ENCODE results near the gene SRP68. TPM values are rescaled to one million over a fixed set of nuclear protein-coding genes. Genes with fewer than 3 reads are reported as not detected.
A peak's percentile ranks its signal among the peaks of the same experiment; 100 is the strongest.
"Not testable (repeated sequence)": the region's sequence is repeated elsewhere in the genome, so short reads cannot be mapped to it uniquely, and the experiment has no call there.

The SRP68 gene
- total RNA-seq, 1 experiment from 2014 or later, result 58.7 TPM

DNA sequence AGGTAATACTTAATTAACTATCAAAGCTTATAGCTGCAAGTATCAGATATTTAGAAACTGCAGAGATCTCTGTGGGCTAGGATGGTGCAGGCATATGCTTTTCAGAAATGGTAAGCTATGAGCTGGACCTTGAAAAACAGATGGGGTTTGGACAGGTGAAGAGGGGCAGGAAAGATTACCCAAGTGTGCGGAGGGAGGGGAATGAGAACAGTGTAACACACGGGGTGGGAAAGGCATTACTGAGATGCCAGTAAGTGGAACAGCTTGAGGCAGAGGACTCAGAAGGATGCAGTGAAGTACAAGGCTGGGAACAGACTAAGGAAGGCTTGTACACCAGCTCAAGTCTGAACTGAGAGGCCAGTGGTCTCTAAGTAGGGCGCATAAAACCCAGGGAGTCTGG is 23.1 kb downstream of the SRP68 start:
- Histone ChIP-seq H3K4me3 (no peak overlapping the region), H3K4me1 (peaks cover 35% of the 10 kb centered on the region), H3K36me3 (peaks cover 82% of the 10 kb centered on the region), H3K27ac (peak overlapping the region; percentile 80), H3K9me3 (replicated peaks) (no peaks in the 10 kb centered on the region), H3K27me3 (no peaks in the 10 kb centered on the region)
- DNase-seq, result peak; percentile 63 to 68

DNA sequence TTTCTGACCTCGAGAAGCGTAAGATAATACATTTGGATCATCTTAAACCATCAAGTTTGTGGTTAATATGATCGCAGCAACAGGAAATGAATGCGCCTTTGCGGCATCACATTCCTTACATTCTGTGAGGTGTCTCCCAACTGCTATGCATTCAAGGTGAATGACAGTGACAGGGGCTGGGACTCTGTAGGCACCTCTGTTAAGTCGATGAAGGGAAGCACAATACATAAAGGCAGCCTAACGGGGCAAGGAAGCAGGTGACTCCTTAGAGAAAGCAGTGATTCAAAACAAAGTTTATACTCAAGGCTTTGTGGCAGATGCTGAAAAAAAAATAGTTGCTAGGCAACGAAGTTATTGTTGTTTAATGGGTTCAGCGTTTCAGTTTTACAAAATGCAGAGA is 23.6 kb downstream of the SRP68 start:
- peaks cover 82% of the 10 kb centered on the region for H3K36me3 ChIP-seq
- H3K27ac ChIP-seq, result peak overlapping the region; percentile 80
- no peaks in the 10 kb centered on the region for H3K9me3 ChIP-seq (replicated peaks)
- no peak overlapping the region for H3K4me3 ChIP-seq
- peaks cover 31% of the 10 kb centered on the region for H3K4me1 ChIP-seq
- peak; percentile 95 to 96 for DNase-seq
- no peaks in the 10 kb centered on the region for H3K27me3 ChIP-seq

DNA sequence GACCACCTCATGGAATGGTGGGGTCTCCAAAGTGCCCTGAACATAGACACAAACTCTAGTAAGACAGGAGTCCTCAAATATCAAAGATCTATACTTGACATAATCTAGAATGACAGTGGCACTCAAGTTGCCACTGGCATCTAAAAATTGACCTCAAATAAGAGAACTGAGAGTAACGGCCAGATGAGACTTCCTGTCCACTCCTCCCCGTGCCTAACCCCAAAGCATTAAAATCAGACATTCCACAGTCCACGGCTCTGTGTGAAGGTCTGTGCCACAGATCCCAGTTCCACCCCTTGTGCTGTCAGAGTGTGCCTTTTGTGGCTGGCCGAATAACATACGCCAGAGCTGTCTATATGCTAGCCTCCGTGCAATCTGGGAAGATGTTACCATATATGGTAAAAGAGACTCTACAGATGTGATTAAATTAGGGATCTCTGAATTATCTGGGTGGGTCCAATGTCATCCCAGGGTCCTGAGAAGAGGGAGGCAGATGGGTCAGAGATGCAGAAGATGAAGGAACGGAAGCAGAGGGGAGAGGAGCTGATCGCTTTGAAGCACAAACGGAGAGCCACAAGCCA is 24.2 kb downstream of the SRP68 start:
- Histone ChIP-seq H3K9me3 (replicated peaks) (no peaks in the 10 kb centered on the region), H3K4me3 (no peak overlapping the region), H3K36me3 (peaks cover 82% of the 10 kb centered on the region), H3K27me3 (no peaks in the 10 kb centered on the region), H3K4me1 (peaks cover 30% of the 10 kb centered on the region), H3K27ac (peak overlapping the region; percentile 80)
- DNase-seq, result peak in 1 of 2 experiments; percentile 42

GRCh38 chr17:76046064-76046463 is 26.3 kb downstream of the SRP68 start:
- Histone ChIP-seq H3K9me3 (replicated peaks) (no peaks in the 10 kb centered on the region), H3K36me3 (peaks cover 88% of the 10 kb centered on the region), H3K4me3 (no peak overlapping the region), H3K27ac (no peak overlapping the region), H3K27me3 (no peaks in the 10 kb centered on the region), H3K4me1 (peaks cover 30% of the 10 kb centered on the region)
- DNase-seq, result no peak

- not testable (repeated sequence) for H3K4me3 ChIP-seq; H3K9me3 ChIP-seq (replicated peaks); H3K27me3 ChIP-seq; DNase-seq; H3K27ac ChIP-seq
- Histone ChIP-seq H3K4me1 (peaks cover 18% of the 10 kb centered on the region), H3K36me3 (peaks cover 90% of the 10 kb centered on the region)
These were observed 27.8 kb downstream of the SRP68 start for GRCh38 chr17:76044475-76045007.

- H3K9me3 ChIP-seq (replicated peaks); H3K27me3 ChIP-seq; H3K27ac ChIP-seq; H3K4me3 ChIP-seq; DNase-seq; H3K4me1 ChIP-seq: not testable (repeated sequence)
- peaks cover 94% of the 10 kb centered on the region for H3K36me3 ChIP-seq
These were observed 29.4 kb downstream of the SRP68 start for GRCh38 chr17:76042868-76043267.

- Histone ChIP-seq H3K4me1 (peaks cover 3% of the 10 kb centered on the region; the same call in 1 of the 2 replicates), H3K9me3 (replicated peaks) (no peaks in the 10 kb centered on the region), H3K27me3 (no peaks in the 10 kb centered on the region), H3K36me3 (peaks cover 69% of the 10 kb centered on the region), H3K4me3 (no peak overlapping the region), H3K27ac (no peak overlapping the region)
- DNase-seq, result no peak
These were observed 31.9 kb downstream of the SRP68 start for GRCh38 chr17:76040376-76040775.

- DNase-seq, result no peak
- peaks cover 3% of the 10 kb centered on the region; the same call in 1 of the 2 replicates for H3K4me1 ChIP-seq
- no peak overlapping the region for H3K27ac ChIP-seq
- H3K27me3 ChIP-seq, result no peaks in the 10 kb centered on the region
- peaks cover 58% of the 10 kb centered on the region for H3K36me3 ChIP-seq
- no peak overlapping the region for H3K4me3 ChIP-seq
- no peaks in the 10 kb centered on the region for H3K9me3 ChIP-seq (replicated peaks)
These were observed 33.2 kb downstream of the SRP68 start for GRCh38 chr17:76039121-76039520.

- Histone ChIP-seq H3K36me3 (peaks cover 48% of the 10 kb centered on the region), H3K4me3 (no peak overlapping the region), H3K27ac (peak overlapping the region; percentile 43), H3K4me1 (peaks cover 3% of the 10 kb centered on the region; the same call in 1 of the 2 replicates), H3K27me3 (no peaks in the 10 kb centered on the region), H3K9me3 (replicated peaks) (no peaks in the 10 kb centered on the region)
- DNase-seq, result peak; percentile 69 to 72
These were observed 34.3 kb downstream of the SRP68 start for GRCh38 chr17:76038050-76038449.

DNA sequence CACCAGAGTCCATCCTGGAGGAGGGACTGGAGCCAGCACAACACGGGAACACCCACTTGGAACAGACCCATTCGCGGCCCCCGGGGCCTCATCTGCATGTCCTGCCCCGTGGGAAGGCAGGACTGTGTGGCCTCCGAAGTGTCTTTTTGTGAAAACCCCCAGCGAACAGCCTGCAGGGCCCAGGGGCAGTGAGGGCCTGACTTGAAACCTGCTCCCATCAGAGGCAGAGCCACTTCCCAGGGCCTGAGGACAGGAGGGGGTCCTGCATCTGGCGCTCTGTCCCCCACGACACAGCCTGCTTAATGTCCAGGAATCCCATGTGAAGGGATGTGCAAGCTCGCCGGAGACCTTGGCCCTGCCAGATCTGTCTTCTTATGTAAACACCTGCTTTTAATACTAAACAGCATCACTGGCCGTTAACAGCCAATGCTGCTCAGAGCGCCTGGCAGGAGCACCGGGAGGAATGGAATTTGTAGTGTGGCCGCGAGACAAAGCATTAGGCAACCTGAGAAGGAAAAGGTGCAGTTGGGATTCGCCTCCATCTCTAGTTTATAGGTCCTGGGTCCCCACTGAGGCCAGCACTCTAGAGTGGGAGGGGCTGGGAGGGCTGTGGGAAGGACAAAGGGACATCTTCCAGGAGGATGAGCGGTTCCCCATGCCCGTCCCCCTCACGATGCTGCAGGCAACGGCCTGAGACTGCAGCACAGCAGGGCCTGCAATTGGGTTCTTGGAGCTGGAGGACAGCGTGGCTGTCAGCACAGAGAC is 35.6 kb downstream of the SRP68 start:
- no peaks in the 10 kb centered on the region for H3K27me3 ChIP-seq
- H3K36me3 ChIP-seq, result peaks cover 35% of the 10 kb centered on the region
- H3K4me1 ChIP-seq, result peaks cover 3% of the 10 kb centered on the region; the same call in 1 of the 2 replicates
- no peak overlapping the region for H3K27ac ChIP-seq
- H3K9me3 ChIP-seq (replicated peaks), result no peaks in the 10 kb centered on the region
- DNase-seq, result no peak
- no peak overlapping the region for H3K4me3 ChIP-seq

DNA sequence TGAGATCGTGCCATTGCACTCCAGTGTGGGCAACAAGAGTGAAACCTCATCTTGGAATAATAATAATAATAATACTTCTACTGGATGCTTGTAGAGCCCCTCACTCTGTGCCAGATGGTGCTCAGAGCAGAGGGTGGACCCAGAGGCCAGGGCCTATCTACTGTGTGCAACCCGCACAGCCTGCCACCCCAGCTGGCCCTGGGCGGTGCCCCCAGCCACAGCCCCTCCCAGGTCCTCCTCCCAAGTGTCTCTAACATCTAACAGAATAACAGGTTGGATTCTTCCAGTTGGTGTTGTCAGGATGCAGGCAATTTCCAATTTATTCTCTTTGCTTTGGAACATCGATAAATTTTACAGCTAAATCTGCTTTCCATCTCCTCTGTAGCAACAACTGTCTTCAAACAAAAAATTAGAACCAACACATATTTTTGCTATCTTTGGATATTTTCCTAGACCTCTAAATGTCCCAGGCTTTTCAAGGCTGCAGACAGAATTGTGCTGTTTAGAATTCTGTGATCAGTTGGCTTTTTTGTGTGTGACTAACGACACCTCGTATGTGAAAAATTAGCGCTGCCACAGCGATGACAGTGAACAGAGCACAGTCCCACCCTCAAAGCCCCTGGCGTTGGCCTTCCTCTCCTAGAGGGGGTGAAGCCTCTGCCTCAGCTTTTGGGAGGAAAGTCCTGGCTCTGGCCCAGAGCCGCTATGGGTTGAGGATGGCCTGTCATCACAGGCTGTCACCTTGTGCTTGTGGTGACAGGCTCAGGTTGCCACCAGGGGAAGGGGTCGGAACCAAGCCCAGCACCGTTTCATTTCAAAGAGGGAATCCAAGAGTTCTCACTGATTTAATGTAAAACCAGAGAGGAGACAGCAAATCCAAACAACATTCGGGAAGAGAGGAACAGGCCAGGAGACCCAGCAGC is 37.6 kb downstream of the SRP68 start:
- H3K27ac ChIP-seq, result no peak overlapping the region
- H3K9me3 ChIP-seq (replicated peaks), result no peaks in the 10 kb centered on the region
- H3K27me3 ChIP-seq, result no peaks in the 10 kb centered on the region
- H3K36me3 ChIP-seq, result peaks cover 15% of the 10 kb centered on the region
- H3K4me3 ChIP-seq, result no peak overlapping the region
- H3K4me1 ChIP-seq, result peaks cover 7% of the 10 kb centered on the region
- DNase-seq, result no peak

DNA sequence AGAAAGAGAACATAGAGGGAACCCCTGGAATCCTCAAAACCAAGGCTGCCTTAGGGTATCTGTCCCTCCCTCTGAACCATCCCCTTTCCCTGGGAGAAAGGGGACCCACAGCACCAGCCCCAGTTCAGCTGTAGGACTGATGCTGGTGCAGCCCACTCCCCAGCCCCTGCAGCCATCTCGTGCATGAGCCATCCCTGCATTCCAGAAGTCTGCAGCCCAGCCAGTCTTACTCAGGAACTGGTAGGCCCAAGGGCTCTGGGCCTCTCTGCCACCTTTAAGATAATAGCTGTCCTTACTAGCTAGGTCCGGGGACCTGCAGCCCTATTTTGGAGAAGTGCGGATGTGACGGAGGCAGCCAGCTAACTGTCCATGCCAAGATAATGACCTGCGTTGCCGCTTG is 39.2 kb downstream of the SRP68 start:
- DNase-seq, result no peak
- Histone ChIP-seq H3K9me3 (replicated peaks) (no peaks in the 10 kb centered on the region), H3K27ac (no peak overlapping the region), H3K4me1 (peaks cover 18% of the 10 kb centered on the region), H3K27me3 (no peaks in the 10 kb centered on the region), H3K36me3 (no peaks in the 10 kb centered on the region; the same call in 1 of the 2 replicates), H3K4me3 (no peak overlapping the region)

GRCh38 chr17:76032780-76033108 is 39.6 kb downstream of the SRP68 start:
- DNase-seq, result no peak
- Histone ChIP-seq H3K4me1 (peaks cover 16% of the 10 kb centered on the region), H3K4me3 (no peak overlapping the region), H3K27me3 (no peaks in the 10 kb centered on the region), H3K36me3 (no peaks in the 10 kb centered on the region), H3K9me3 (replicated peaks) (no peaks in the 10 kb centered on the region), H3K27ac (no peak overlapping the region)

GRCh38 chr17:76032073-76032779 is 40.1 kb downstream of the SRP68 start:
- H3K36me3 ChIP-seq, result no peaks in the 10 kb centered on the region
- no peak overlapping the region for H3K27ac ChIP-seq

More at GRCh38 chr17:76032073-76032779, 40.1 kb downstream of the SRP68 start:
- Histone ChIP-seq H3K4me1 (peaks cover 17% of the 10 kb centered on the region; the same call in 1 of the 2 replicates), H3K9me3 (replicated peaks) (no peaks in the 10 kb centered on the region), H3K27me3 (no peaks in the 10 kb centered on the region), H3K4me3 (no peak overlapping the region)
- no peak for DNase-seq
